HG03103 (cell line): ENCODE results near the gene C22orf15.

ENCODE experiments used
- ATAC-seq: cut with Tn5 transposase; IDR thresholded peaks from one replicate; pipeline ENCODE4 v1.9.1; 2021; ENCODE audit warnings: low read depth; ENCODE audit not compliant: unreplicated experiment

C22orf15 gene

GRCh38 chr22:23750367-23750713 is 12.4 kb upstream of the C22orf15 start:
- no peak for ATAC-seq

- ATAC-seq: peak; percentile 56
These were observed 11.9 kb upstream of the C22orf15 start, which contains the start of gene ZNF70 for GRCh38 chr22:23750714-23751440. ZNF70 (minus strand) TSS chr22:23751112; CDS start chr22:23745140, 5,972 bp downstream.

GRCh38 chr22:23751441-23751996 is 11.3 kb upstream of the C22orf15 start:
- ATAC-seq: no peak

- ATAC-seq: no peak
These were observed 10.6 kb upstream of the C22orf15 start for GRCh38 chr22:23752090-23752691.

GRCh38 chr22:23752750-23753149 is 10.0 kb upstream of the C22orf15 start:
- ATAC-seq: no peak

GRCh38 chr22:23753385-23753784 is 9.4 kb upstream of the C22orf15 start:
- no peak for ATAC-seq

- no peak for ATAC-seq
These were observed 8.4 kb upstream of the C22orf15 start, which contains the start of gene VPREB3 for GRCh38 chr22:23754220-23754919. VPREB3 (minus strand) TSS chr22:23754425; CDS start chr22:23754363, 62 bp downstream.

GRCh38 chr22:23754980-23755636 is 7.7 kb upstream of the C22orf15 start:
- no peak for ATAC-seq

- ATAC-seq: no peak
These were observed 7.1 kb upstream of the C22orf15 start for GRCh38 chr22:23755711-23756110.

- no peak for ATAC-seq
These were observed 5.9 kb upstream of the C22orf15 start for GRCh38 chr22:23756891-23757290.

GRCh38 chr22:23759566-23759965 is 3.2 kb upstream of the C22orf15 start:
- ATAC-seq: no peak

- ATAC-seq: no peak
These were observed 2.7 kb upstream of the C22orf15 start for GRCh38 chr22:23760056-23760455.

GRCh38 chr22:23763579-23763945 is 772 bp downstream of the C22orf15 start:
- ATAC-seq: no peak

GRCh38 chr22:23763954-23764353 is 1.2 kb downstream of the C22orf15 start:
- no peak for ATAC-seq

- ATAC-seq: no peak
These were observed 2.4 kb downstream of the C22orf15 start for GRCh38 chr22:23764899-23765881.

GRCh38 chr22:23767303-23767672 is 4.5 kb downstream of the C22orf15 start:
- ATAC-seq: no peak

GRCh38 chr22:23767673-23768548 is 5.1 kb downstream of the C22orf15 start, which contains the start of gene CHCHD10:
CHCHD10 (minus strand) TSS chr22:23767972; CDS start chr22:23767874, 98 bp downstream.
- ATAC-seq: no peak

GRCh38 chr22:23769321-23769965 is 6.7 kb downstream of the C22orf15 start:
- ATAC-seq: no peak
